Mucosa of stomach (tissue), 1 donor: ENCODE results near the gene NET1.

Experiments used
- H3K27me3 ChIP-seq: one replicate; pipeline ENCODE4 v1.7.0; 2013; ENCODE audit warnings: mild to moderate bottlenecking, low read length; ENCODE audit not compliant: control insufficient read depth, insufficient read depth
- H3K36me3 ChIP-seq: one replicate; pipeline ENCODE4 v1.7.0; 2013; ENCODE audit warnings: low read length; ENCODE audit not compliant: control insufficient read depth, insufficient read depth
- H3K4me1 ChIP-seq: one replicate; pipeline ENCODE4 v1.7.0; 2013; ENCODE audit warnings: mild to moderate bottlenecking, low read length; ENCODE audit not compliant: control insufficient read depth, insufficient read depth
- H3K4me3 ChIP-seq: one replicate; pipeline ENCODE4 v1.7.0; 2013; ENCODE audit warnings: low read length
- H3K9ac ChIP-seq: one replicate; pipeline ENCODE4 v1.7.0; 2013; ENCODE audit warnings: mild to moderate bottlenecking, low read length, moderate library complexity
- H3K9me3 ChIP-seq: one replicate; pipeline ENCODE4 v1.7.0; 2013; ENCODE audit warnings: mild to moderate bottlenecking, low read length, moderate library complexity; ENCODE audit not compliant: control insufficient read depth
- donor health status: Pancreatic carcinoma.

The NET1 gene

DNA sequence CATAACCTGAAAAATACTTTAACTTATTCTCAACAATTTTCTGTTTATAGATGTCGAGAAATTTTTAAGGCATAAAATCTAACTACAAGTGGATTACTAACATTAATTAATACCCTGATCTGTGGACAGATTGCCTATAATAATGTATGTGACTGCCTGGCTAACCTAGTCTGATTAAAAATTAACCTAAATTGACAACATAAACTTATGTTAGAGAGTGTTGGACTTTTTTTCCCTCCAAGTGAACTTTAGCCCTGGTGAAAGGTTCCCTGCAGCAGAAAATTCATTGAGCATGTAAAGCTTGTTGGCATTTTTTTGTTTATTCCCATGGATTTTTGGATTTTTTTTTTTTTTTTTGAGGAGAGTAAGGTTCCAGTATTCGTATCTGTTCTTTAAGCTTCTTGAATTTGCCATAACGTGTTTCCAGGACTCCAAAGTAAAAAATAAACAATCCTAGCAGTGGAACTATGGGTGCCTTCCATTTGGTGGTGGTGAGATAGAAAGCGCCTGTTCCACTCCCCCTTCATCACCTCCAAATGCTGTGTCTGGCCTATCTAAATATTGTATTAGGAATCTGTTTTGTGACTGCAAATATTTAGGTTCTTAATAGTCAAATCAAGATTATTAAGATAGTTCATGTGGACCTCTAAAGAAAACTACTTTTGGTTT is 36.1 kb downstream of the NET1 start:
- Histone ChIP-seq H3K27me3 (no peaks in the 10 kb centered on the region), H3K9me3 (no peaks in the 10 kb centered on the region), H3K4me1 (peaks cover 10% of the 10 kb centered on the region), H3K36me3 (peaks cover 2% of the 10 kb centered on the region), H3K4me3 (peak overlapping the region; percentile 42), H3K9ac (peak overlapping the region; percentile 92)

DNA sequence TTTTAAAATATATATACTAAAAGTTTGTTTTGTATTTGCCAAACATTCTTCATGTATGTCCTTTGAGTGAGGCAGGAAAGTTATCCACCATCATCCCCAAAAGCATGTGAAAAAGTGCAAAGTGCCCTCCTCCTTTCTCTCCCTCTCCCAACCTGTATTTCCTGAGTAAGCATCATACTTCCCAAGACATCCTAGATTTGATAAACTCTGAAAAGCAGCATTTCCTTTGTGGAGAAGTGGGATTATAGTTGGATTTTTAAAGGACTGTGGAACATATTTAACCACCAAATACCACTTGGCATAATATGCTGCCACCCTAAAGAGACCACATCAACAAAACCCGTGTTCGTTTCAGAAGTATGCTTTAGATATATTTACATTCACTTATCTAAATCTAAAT is 36.9 kb downstream of the NET1 start:
- Histone ChIP-seq H3K9me3 (no peaks in the 10 kb centered on the region), H3K27me3 (no peaks in the 10 kb centered on the region), H3K9ac (peak overlapping the region; percentile 92), H3K36me3 (peaks cover 6% of the 10 kb centered on the region), H3K4me3 (peak overlapping the region; percentile 18), H3K4me1 (peaks cover 10% of the 10 kb centered on the region)

DNA sequence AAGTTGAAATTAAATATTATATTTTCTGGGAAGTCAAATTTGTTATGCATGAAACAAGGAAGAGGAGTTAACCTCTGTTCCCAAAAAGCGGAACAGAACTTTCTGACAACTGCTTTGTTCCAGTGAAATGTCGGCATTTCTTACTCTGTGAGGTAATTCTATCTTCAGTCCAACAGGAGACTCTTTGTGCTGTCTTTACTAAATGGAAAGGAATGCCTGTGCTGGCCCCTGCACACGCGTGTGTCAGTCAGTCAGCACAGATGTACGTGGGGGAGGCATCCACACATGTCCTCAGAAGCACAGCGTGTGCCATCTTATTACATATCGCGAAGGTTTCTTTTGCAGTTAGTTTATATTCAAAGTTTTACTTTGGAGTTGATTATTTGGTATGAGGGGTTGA is 37.5 kb downstream of the NET1 start:
- no peaks in the 10 kb centered on the region for H3K27me3 ChIP-seq
- peak overlapping the region; percentile 28 for H3K4me3 ChIP-seq
- H3K4me1 ChIP-seq = peaks cover 7% of the 10 kb centered on the region
- peaks cover 6% of the 10 kb centered on the region for H3K36me3 ChIP-seq
- H3K9me3 ChIP-seq = no peaks in the 10 kb centered on the region
- peak overlapping the region; percentile 92 for H3K9ac ChIP-seq

DNA sequence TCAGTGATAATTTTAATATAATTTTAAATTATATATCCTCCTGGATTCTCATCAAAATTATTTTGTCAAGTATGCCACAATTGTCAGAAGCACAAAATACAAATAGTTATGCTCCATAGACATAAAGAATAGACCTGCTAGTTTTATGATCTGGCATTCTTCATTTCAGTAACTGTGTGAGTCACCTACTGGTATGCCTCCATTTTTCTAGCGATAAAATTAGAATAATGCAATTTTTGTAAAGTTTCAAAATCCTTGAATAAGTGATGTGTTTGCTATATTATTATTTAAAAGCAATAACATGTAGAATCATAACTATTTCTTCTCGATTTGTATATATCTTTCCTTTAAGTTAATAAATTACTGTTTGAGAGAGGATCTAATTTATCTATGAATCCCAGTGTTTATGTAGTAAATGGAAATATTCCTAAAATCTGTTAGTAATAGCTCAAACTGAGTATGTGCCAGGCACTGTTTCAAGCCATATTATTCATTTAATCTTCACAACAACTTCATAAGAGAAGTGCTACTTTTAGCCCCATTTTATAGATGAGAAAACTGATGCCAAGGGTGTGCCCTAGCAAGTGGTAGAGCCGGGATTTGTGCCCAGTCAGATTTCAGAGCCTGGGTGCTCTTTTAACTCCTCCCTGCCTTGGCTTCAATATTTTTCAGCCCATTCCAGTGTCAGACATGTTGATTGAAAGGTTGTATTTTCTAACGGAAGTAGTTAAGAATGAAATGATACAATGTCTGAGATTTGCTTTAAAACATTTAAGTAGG is 38.4 kb downstream of the NET1 start:
- H3K9me3 ChIP-seq = no peaks in the 10 kb centered on the region

DNA sequence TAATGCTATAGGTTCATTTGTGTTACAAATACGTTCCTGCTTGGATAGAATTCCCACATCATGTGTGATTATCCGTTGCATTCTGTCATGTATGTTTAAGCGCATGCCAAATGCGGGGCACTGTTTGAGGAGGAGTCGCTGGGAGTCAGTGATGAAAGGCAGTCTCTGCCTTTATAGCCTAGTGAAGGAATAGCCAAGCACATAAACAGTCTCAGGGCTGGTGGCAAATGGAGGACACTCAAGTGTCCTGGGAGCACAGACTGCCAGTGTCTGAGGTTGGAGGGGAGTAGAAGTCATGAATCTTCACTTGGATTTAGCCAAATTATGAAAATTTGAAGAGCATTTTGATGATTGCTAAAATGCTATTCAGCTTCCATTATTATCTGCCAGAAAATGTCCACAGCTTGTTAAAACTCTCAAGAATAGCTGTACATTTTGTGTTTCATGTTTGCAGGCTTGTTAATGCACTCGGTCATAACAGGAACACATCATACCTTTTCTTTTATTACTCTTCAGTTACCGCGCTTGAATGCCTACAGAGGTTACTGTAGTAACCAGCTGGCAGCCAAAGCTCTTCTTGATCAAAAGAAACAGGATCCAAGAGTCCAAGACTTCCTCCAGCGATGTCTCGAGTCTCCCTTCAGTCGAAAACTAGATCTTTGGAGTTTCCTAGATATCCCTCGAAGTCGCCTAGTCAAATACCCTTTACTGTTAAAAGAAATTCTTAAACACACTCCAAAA is 41.6 kb downstream of the NET1 start:
- no peaks in the 10 kb centered on the region for H3K9me3 ChIP-seq

More for the DNA sequence above, 38.4 kb downstream of the NET1 start:
- Histone ChIP-seq H3K4me1 (no peaks in the 10 kb centered on the region), H3K36me3 (peaks cover 6% of the 10 kb centered on the region), H3K9ac (no peak overlapping the region), H3K4me3 (no peak overlapping the region), H3K27me3 (no peaks in the 10 kb centered on the region)

DNA sequence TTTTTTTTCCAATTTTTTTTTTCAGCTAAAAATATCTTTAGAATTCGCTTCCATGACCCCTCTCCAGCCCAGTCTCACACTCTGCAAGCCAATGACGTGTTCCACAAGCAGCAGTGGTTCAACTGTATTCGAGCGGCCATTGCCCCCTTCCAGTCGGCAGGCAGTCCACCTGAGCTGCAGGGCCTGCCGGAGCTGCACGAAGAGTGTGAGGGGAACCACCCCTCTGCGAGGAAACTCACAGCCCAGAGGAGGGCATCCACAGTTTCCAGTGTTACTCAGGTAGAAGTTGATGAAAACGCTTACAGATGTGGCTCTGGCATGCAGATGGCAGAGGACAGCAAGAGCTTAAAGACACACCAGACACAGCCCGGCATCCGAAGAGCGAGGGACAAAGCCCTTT is 44.2 kb downstream of the NET1 start:
- Histone ChIP-seq H3K9ac (no peak overlapping the region), H3K27me3 (no peaks in the 10 kb centered on the region), H3K4me3 (no peak overlapping the region), H3K9me3 (no peaks in the 10 kb centered on the region), H3K4me1 (peaks cover under 1% of the 10 kb centered on the region), H3K36me3 (peaks cover 12% of the 10 kb centered on the region)

More for the DNA sequence above, 41.6 kb downstream of the NET1 start:
- H3K9ac ChIP-seq = no peak overlapping the region
- no peak overlapping the region for H3K4me3 ChIP-seq
- no peaks in the 10 kb centered on the region for H3K27me3 ChIP-seq
- peaks cover 12% of the 10 kb centered on the region for H3K36me3 ChIP-seq
- no peaks in the 10 kb centered on the region for H3K4me1 ChIP-seq

DNA sequence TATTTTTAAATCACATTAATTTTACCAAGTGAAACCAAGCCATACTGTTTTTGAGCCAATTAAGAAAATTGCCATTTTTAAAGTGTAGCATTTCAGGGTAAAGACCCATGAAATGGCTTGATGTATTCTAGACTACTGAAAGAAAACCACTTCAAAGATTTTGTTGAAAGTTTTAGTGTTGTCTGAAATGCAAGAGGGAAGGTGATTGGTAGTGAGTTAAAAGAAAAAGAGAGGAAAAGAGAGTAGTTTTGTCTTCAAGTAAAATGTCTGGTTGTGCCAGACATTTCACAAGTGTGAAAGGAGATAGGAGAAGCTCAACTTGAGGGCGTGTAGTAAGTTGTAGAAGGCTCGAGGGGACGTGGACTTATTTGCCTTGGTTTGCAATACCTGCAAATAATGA is 45.4 kb downstream of the NET1 start:
- Histone ChIP-seq H3K4me3 (no peak overlapping the region), H3K4me1 (peaks cover 10% of the 10 kb centered on the region), H3K9me3 (no peaks in the 10 kb centered on the region), H3K27me3 (no peaks in the 10 kb centered on the region), H3K9ac (no peak overlapping the region), H3K36me3 (peaks cover 12% of the 10 kb centered on the region)

DNA sequence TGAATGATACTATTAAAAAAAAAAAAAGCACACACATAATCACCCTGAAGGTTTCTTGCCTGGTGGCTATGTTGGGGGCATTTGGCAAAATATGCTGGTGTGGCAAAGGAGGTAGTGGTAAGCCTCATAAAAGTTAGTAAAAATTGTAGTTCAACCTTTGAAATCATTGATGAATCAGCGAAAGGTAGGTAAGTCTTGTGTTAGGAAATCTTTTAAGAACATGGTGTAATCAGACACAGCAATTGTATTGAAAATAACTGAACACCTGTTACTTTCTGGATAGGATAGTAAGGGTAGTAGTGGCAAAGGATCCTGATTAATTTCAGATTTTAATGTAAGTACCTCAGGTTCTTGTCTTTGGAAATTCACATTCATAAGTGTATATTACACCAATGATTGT is 46.1 kb downstream of the NET1 start:
- H3K9ac ChIP-seq = no peak overlapping the region
- H3K4me3 ChIP-seq = no peak overlapping the region
- H3K36me3 ChIP-seq = peaks cover 10% of the 10 kb centered on the region
- no peaks in the 10 kb centered on the region for H3K27me3 ChIP-seq
- H3K4me1 ChIP-seq = peaks cover 10% of the 10 kb centered on the region
- H3K9me3 ChIP-seq = no peaks in the 10 kb centered on the region

DNA sequence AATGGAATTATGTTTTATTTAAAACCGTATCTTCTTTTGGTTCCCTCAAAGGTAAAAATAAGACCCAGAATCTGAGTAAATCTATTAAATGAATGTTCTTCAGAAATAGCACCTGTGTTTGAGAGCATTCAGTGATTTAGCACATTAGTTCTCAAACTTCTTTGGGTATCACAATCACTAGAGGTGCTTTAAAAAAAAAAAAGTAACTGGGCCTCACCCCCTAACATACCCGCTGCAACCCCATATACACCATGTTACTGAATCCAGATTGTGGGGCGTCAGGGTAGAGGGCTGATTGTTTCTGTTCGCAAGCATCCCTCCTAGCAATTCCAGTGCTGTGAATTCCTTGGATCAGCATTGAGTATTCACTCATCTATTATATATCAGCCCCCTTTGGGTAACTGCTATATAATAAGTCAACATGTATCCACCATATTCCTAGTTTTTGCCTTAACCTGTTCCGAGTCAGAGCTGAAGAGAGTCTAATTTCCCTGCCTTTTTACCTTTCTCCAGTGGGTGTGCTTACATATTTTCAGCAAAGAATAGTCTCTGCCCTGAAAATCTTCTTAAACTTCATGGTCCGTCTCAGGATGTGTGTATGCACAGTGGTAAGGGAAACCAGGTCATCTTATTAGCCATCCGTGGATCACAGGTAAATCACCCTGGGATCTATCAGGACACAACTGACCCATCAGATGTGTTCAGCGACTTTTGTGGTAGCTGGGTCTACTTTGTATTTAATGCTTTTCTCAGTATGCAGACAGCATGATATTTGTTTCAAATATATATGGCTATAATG is 46.8 kb downstream of the NET1 start:
- Histone ChIP-seq H3K4me3 (no peak overlapping the region), H3K27me3 (no peaks in the 10 kb centered on the region), H3K9ac (no peak overlapping the region), H3K4me1 (peaks cover 10% of the 10 kb centered on the region), H3K36me3 (peaks cover 6% of the 10 kb centered on the region), H3K9me3 (no peaks in the 10 kb centered on the region)

DNA sequence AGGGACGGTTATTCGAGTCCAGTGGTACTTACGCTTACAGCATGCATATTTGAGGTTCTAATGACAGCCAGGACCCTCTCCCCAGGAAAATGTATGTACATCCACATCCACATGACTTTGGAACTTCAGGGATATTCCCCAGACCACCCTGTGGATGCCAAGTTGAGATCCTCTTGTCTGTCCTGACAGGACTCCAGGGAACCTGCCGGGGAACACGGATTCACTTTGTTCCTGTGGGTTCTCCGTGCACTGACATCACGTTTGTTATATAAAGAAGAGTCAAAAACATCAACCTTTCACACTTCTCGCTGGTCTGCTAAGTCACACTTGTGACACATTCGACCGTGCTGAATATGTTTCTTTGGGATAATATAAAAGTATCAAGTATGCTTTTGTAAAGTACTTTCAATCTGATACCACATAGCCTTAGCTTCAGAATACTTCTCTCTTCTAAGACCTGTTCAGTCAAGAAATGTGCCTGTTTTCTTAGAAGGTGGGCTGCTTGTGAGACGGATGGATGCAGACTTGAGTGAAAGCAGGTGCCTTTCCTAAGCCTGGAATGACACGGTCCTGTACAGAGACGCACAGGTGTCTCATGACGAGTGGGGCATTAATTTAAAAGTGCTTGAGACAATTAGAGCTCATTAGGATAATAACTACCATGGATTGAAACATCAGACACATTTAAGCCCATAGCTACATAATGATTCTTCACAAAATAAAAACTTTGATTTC is 48.3 kb downstream of the NET1 start:
- no peak overlapping the region for H3K9ac ChIP-seq
- H3K4me3 ChIP-seq = no peak overlapping the region
- H3K4me1 ChIP-seq = peaks cover 14% of the 10 kb centered on the region
- no peaks in the 10 kb centered on the region for H3K9me3 ChIP-seq
- peaks cover 6% of the 10 kb centered on the region for H3K36me3 ChIP-seq
- H3K27me3 ChIP-seq = no peaks in the 10 kb centered on the region

DNA sequence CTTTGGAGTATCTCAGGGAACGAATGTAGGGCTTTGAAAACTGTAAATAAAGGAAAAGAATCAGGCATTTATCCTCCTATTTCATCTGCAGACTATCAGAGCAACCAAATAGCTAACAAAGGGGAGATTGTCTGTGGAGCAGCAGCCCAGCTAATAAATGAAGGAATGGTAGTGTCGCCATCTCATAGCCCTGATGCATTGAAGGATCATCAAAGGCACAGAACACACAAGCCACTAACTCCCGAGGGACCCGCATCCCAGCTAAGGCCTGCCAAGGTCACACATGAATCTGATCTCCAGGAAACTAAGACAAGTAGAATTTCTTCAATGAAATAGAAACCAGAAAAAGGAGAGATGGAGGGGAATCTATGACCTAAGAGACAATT is 48.8 kb downstream of the NET1 start:
- H3K9me3 ChIP-seq = no peaks in the 10 kb centered on the region
- no peak overlapping the region for H3K9ac ChIP-seq
- H3K4me3 ChIP-seq = no peak overlapping the region
- no peaks in the 10 kb centered on the region for H3K27me3 ChIP-seq
- H3K36me3 ChIP-seq = peaks cover 6% of the 10 kb centered on the region
- H3K4me1 ChIP-seq = peaks cover 20% of the 10 kb centered on the region
